H1 (cell line): ENCODE measurements around the gene AP1M2.

Experiments used
- ATF2 ChIP-seq: IDR thresholded peaks from 2 replicates; pipeline ENCODE4 v1.6.1; 2012; ENCODE audit warnings: low read length, inconsistent platforms
- CHD2 ChIP-seq: IDR thresholded peaks from 2 replicates; pipeline ENCODE4 v1.6.1; 2012; ENCODE audit warnings: low read length, improper control_type of control experiment
- CTCF ChIP-seq, 3 experiments: IDR thresholded peaks; 1 replicate in 2 of 3; 2 replicates in 1 of 3; pipeline versions ENCODE4 v1.5.1 to v1.6.1; 2011; ENCODE audit warnings: low read length in 3 of 3, mild to moderate bottlenecking in 3 of 3, inconsistent platforms in 2 of 3, low read depth in 1 of 3, moderate library complexity in 1 of 3; ENCODE audit not compliant: insufficient read depth in 1 of 3; ENCODE audit errors: control extremely low read depth in 1 of 3
- TF ChIP-seq, protein P1 (sequence below): IDR thresholded peaks from 2 replicates; pipeline ENCODE4 v1.6.1; 2012; ENCODE audit warnings: inconsistent platforms

- TF ChIP-seq CTCF (IDR thresholded peaks at IDR 0.05; ENCODE audit: control extremely low read depth in 1 of 3, insufficient read depth in 1 of 3, low read depth in 1 of 3, low read length in 3 of 3) = no peak
- TF ChIP-seq CHD2 = no peak
- TF ChIP-seq, protein P1, sequence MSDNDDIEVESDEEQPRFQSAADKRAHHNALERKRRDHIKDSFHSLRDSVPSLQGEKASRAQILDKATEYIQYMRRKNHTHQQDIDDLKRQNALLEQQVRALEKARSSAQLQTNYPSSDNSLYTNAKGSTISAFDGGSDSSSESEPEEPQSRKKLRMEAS = no peak
- TF ChIP-seq ATF2 = no peak
Measured at GRCh38 chr19:10525636-10526035, 61.5 kb downstream of the AP1M2 start.
